Osteoblast (primary cell): ENCODE data around the gene ZC3H12D. TPM values are rescaled to one million over a fixed set of nuclear protein-coding genes. Genes with fewer than 3 reads are reported as not detected.

Experiments
- DNase-seq: peaks from one replicate; pipeline ENCODE4 v3.0.0; 2011; ENCODE audit warnings: low spot score, mixed read lengths; ENCODE audit not compliant: insufficient read length; ENCODE audit errors: missing footprints
- H2AFZ ChIP-seq: 2 replicates; pipeline ENCODE4 v1.6.0; 2011; ENCODE audit warnings: mild to moderate bottlenecking, low read length
- H3K27ac ChIP-seq: 2 replicates; pipeline ENCODE4 v1.5.1; 2011; ENCODE audit warnings: mild to moderate bottlenecking, low read depth, low read length, moderate library complexity
- H3K27me3 ChIP-seq: 2 replicates; pipeline ENCODE4 v1.6.0; 2012; ENCODE audit warnings: mild to moderate bottlenecking, control low read depth, inconsistent platforms, low read length, moderate library complexity; ENCODE audit not compliant: insufficient read depth
- H3K36me3 ChIP-seq: 2 replicates; pipeline ENCODE4 v1.5.1; 2011; ENCODE audit warnings: mild to moderate bottlenecking, low read length, control low read depth, moderate library complexity; ENCODE audit not compliant: insufficient read depth
- H3K4me1 ChIP-seq: 2 replicates; pipeline ENCODE4 v1.5.1; 2011; ENCODE audit warnings: mild to moderate bottlenecking, low read length, control low read depth, moderate library complexity; ENCODE audit not compliant: insufficient read depth
- H3K4me2 ChIP-seq: 2 replicates; pipeline ENCODE4 v1.6.0; 2011; ENCODE audit warnings: mild to moderate bottlenecking, low read length; ENCODE audit not compliant: insufficient read depth
- H3K4me3 ChIP-seq: fragments of 200-600 bp; sonication (generic); 3 replicates; pipeline ENCODE4 v1.5.1; 2012; ENCODE audit warnings: mild to moderate bottlenecking, low read length, inconsistent platforms; ENCODE audit not compliant: insufficient read depth
- H3K79me2 ChIP-seq: 2 replicates; pipeline ENCODE4 v1.6.0; 2012; ENCODE audit warnings: mild to moderate bottlenecking, low read length, control low read depth, inconsistent platforms; ENCODE audit not compliant: insufficient read depth
- H3K9me3 ChIP-seq: 2 replicates; pipeline ENCODE4 v1.5.1; 2011; ENCODE audit warnings: low read depth, low read length, control low read depth
- H4K20me1 ChIP-seq: 2 replicates; pipeline ENCODE4 v1.6.0; 2012; ENCODE audit warnings: mild to moderate bottlenecking, low read length, control low read depth; ENCODE audit not compliant: insufficient read depth
- CTCF ChIP-seq: IDR thresholded peaks from 2 replicates; pipeline ENCODE4 v1.5.1; 2011; ENCODE audit warnings: mild to moderate bottlenecking, low read depth, low read length, moderate library complexity; ENCODE audit errors: extremely low read depth
- total RNA-seq: library from RNA; depleted of rRNA; stranded (reverse); fragments of >200 nt; gene quantifications from 2 replicates; pipeline ENCODE4 v1.2.3, GENCODE V29; 2012

Gene ZC3H12D
- total RNA-seq, 1 donor = under 0.01 TPM

GRCh38 chr6:149443411-149444181, 41.2 kb downstream of the ZC3H12D start:
- no peak for TF ChIP-seq CTCF
- H4K20me1 ChIP-seq = no peaks in the 10 kb centered on the region
- H3K36me3 ChIP-seq = no peaks in the 10 kb centered on the region
- H2AFZ ChIP-seq = no peak overlapping the region
- no peak for DNase-seq
- H3K27me3 ChIP-seq = peaks cover 2% of the 10 kb centered on the region
- no peaks in the 10 kb centered on the region for H3K79me2 ChIP-seq
- no peak overlapping the region for H3K4me2 ChIP-seq
- H3K27ac ChIP-seq = no peak overlapping the region
- no peaks in the 10 kb centered on the region for H3K4me1 ChIP-seq
- H3K9me3 ChIP-seq = no peaks in the 10 kb centered on the region
- H3K4me3 ChIP-seq = no peak overlapping the region

GRCh38 chr6:149441740-149442139, 43.1 kb downstream of the ZC3H12D start:
- no peak overlapping the region for H3K27ac ChIP-seq
- H3K4me3 ChIP-seq = no peak overlapping the region
- no peak overlapping the region for H2AFZ ChIP-seq

GRCh38 chr6:149440735-149441671, 43.8 kb downstream of the ZC3H12D start:
- H3K27me3 ChIP-seq = no peaks in the 10 kb centered on the region
- H3K4me3 ChIP-seq = no peak overlapping the region
- TF ChIP-seq CTCF = no peak
- no peak overlapping the region for H3K4me2 ChIP-seq
- no peaks in the 10 kb centered on the region for H3K9me3 ChIP-seq
- no peak for DNase-seq
- no peaks in the 10 kb centered on the region for H3K79me2 ChIP-seq
- no peaks in the 10 kb centered on the region for H3K36me3 ChIP-seq
- no peak overlapping the region for H3K27ac ChIP-seq
- H3K4me1 ChIP-seq = no peaks in the 10 kb centered on the region
- H2AFZ ChIP-seq = peak overlapping the region; percentile 42
- H4K20me1 ChIP-seq = no peaks in the 10 kb centered on the region

More at GRCh38 chr6:149441740-149442139, 43.1 kb downstream of the ZC3H12D start:
- no peaks in the 10 kb centered on the region for H3K79me2 ChIP-seq
- no peak for DNase-seq
- no peak for TF ChIP-seq CTCF
- no peaks in the 10 kb centered on the region for H3K4me1 ChIP-seq
- no peaks in the 10 kb centered on the region for H4K20me1 ChIP-seq
- H3K27me3 ChIP-seq = no peaks in the 10 kb centered on the region
- no peaks in the 10 kb centered on the region for H3K36me3 ChIP-seq
- no peaks in the 10 kb centered on the region for H3K9me3 ChIP-seq
- H3K4me2 ChIP-seq = no peak overlapping the region

GRCh38 chr6:149439626-149440025, 45.2 kb downstream of the ZC3H12D start:
- H3K36me3 ChIP-seq = no peaks in the 10 kb centered on the region
- H3K9me3 ChIP-seq = no peaks in the 10 kb centered on the region
- DNase-seq = no peak
- H3K4me1 ChIP-seq = no peaks in the 10 kb centered on the region
- H3K79me2 ChIP-seq = no peaks in the 10 kb centered on the region
- TF ChIP-seq CTCF = no peak
- no peaks in the 10 kb centered on the region for H4K20me1 ChIP-seq
- H3K27me3 ChIP-seq = no peaks in the 10 kb centered on the region
- H3K27ac ChIP-seq = no peak overlapping the region
- no peak overlapping the region for H2AFZ ChIP-seq
- no peak overlapping the region for H3K4me3 ChIP-seq
- no peak overlapping the region for H3K4me2 ChIP-seq
